Endothelial cell of umbilical vein (primary cell): ENCODE data around the gene TSPAN9.

Experiments
- EZH2 ChIP-seq: IDR thresholded peaks from 2 replicates; pipeline ENCODE4 v1.6.1; 2012; ENCODE audit warnings: borderline replicate concordance, low read depth, mild to moderate bottlenecking, moderate library complexity, low read length, inconsistent platforms; ENCODE audit not compliant: severe bottlenecking
- GATA2 ChIP-seq: IDR thresholded peaks from 2 replicates; pipeline ENCODE4 v1.7.0; 2011; ENCODE audit warnings: low read depth, mild to moderate bottlenecking, moderate library complexity, mixed read lengths, low read length; ENCODE audit not compliant: insufficient read length, insufficient read depth
- JUN ChIP-seq: IDR thresholded peaks from 2 replicates; pipeline ENCODE4 v1.6.1; 2011; ENCODE audit warnings: borderline replicate concordance, low read depth; ENCODE audit not compliant: insufficient read length, insufficient read depth
- MYC ChIP-seq: IDR thresholded peaks from one replicate; pipeline ENCODE4 v1.6.1; 2011; ENCODE audit warnings: mild to moderate bottlenecking, low read depth, low read length
- POLR2A ChIP-seq: IDR thresholded peaks from 2 replicates; pipeline ENCODE4 v1.6.1; 2012; ENCODE audit warnings: low read depth, mild to moderate bottlenecking, control low read depth, low read length
- POLR2AphosphoS5 ChIP-seq: IDR thresholded peaks from 2 replicates; pipeline ENCODE4 v1.6.1; 2012; ENCODE audit warnings: low read depth, mild to moderate bottlenecking, control low read depth, low read length, moderate library complexity; ENCODE audit not compliant: insufficient read depth
- TF ChIP-seq, protein P1 (sequence below), 2 donors: IDR thresholded peaks; 1 replicate in 1 of 2; 2 replicates in 1 of 2; pipeline ENCODE4 v1.5.1; 2011; ENCODE audit warnings: low read length in 2 of 2, mild to moderate bottlenecking in 2 of 2, moderate library complexity in 2 of 2, control low read depth in 1 of 2, inconsistent platforms in 1 of 2, low read depth in 1 of 2; ENCODE audit not compliant: insufficient read depth in 1 of 2; ENCODE audit errors: extremely low read depth in 1 of 2
- TF ChIP-seq, protein P2 (sequence below): IDR thresholded peaks from 2 replicates; pipeline ENCODE4 v1.6.1; 2011; ENCODE audit not compliant: insufficient read depth, insufficient read length

DNA sequence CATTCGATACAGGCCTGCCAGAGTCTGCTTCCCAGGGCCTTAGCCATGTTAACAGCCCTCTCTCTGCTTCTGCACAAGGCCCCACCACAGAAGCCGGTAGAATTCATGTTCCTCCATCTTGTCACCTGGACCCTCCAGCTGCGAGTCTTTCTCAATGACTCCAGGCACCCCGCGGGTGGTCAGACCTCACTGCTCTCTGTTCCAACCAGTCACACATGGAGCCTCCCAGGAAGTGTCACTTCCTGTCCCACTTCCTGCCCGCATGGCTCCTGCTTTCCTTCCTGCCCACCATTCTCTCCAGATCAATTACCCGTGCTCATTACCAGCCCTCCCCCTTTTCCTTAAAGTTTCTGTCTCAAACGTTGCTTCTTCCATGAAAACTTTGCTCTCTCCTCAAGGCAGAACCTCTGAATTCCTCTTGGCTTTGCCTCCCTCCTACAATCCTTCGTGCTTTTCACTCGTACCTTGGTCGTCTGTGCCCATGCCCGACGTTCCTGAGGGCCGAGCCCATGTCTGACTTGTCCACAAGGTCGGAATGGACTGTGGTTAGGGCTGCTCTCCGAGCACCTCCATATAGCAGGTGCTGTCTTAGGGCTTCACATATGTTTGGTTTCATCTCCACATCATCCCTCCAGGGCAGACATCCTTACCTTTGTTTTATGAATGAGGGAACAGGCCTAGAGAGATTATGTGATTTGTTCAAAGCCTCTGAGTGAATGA is 172.1 kb downstream of the TSPAN9 start:
- TF ChIP-seq POLR2A (no peak), EZH2 (no peak), MYC (no peak), POLR2AphosphoS5 (no peak), JUN (no peak), GATA2 (no peak)
- TF ChIP-seq, protein P1, sequence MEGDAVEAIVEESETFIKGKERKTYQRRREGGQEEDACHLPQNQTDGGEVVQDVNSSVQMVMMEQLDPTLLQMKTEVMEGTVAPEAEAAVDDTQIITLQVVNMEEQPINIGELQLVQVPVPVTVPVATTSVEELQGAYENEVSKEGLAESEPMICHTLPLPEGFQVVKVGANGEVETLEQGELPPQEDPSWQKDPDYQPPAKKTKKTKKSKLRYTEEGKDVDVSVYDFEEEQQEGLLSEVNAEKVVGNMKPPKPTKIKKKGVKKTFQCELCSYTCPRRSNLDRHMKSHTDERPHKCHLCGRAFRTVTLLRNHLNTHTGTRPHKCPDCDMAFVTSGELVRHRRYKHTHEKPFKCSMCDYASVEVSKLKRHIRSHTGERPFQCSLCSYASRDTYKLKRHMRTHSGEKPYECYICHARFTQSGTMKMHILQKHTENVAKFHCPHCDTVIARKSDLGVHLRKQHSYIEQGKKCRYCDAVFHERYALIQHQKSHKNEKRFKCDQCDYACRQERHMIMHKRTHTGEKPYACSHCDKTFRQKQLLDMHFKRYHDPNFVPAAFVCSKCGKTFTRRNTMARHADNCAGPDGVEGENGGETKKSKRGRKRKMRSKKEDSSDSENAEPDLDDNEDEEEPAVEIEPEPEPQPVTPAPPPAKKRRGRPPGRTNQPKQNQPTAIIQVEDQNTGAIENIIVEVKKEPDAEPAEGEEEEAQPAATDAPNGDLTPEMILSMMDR (IDR thresholded peaks at IDR 0.05; ENCODE audit: extremely low read depth in 1 of 2, insufficient read depth in 1 of 2, low read depth in 1 of 2, low read length in 2 of 2) = no peak
- TF ChIP-seq, protein P2, sequence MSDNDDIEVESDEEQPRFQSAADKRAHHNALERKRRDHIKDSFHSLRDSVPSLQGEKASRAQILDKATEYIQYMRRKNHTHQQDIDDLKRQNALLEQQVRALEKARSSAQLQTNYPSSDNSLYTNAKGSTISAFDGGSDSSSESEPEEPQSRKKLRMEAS = no peak
